Gastroesophageal sphincter (tissue), 4 donors: Measurements from ENCODE around the gene LAMB4. TPM values are rescaled to one million over a fixed set of nuclear protein-coding genes. Genes with fewer than 3 reads are reported as not detected.
A peak's percentile ranks its signal among the peaks of the same experiment; 100 is the strongest.

Experiments
- ATAC-seq: fragments of 150-250 bp; one replicate; pipeline ENCODE4 v1.9.1; 2016; ENCODE audit warnings: mild to moderate bottlenecking, moderate library complexity
- H3K27ac ChIP-seq, 4 donors: fragments of 200-600 bp; sonication (generic) in 3 of 4; 1 replicate in 3 of 4; 2 replicates in 1 of 4; pipeline ENCODE4 v1.5.1; 2016 to 2019
- H3K27me3 ChIP-seq: fragments of 200-600 bp; sonication (generic); one replicate; pipeline ENCODE4 v1.5.1; 2019
- H3K36me3 ChIP-seq, 2 donors: fragments of 200-600 bp; sonication (generic); one replicate each; pipeline ENCODE4 v1.5.1; 2019; ENCODE audit warnings: control low read depth in 1 of 2
- H3K4me1 ChIP-seq, 3 donors: fragments of 200-600 bp; sonication (generic); 1 replicate in 2 of 3; 2 replicates in 1 of 3; pipeline ENCODE4 v1.5.1; 2016 to 2019; ENCODE audit warnings: control low read depth in 2 of 3
- H3K4me3 ChIP-seq, 2 donors: fragments of 200-600 bp; sonication (generic); one replicate each; pipeline ENCODE4 v1.5.1; 2019; ENCODE audit warnings: mild to moderate bottlenecking in 1 of 2, moderate library complexity in 1 of 2
- H3K9me3 ChIP-seq, 3 donors: fragments of 200-600 bp; sonication (generic); one replicate each; pipeline ENCODE4 v1.5.1; 2017 to 2019; ENCODE audit warnings: control low read depth in 2 of 3
- EP300 ChIP-seq: sonication (generic); formaldehyde crosslinking; IDR thresholded peaks from one replicate; pipeline ENCODE4 v1.6.1; 2017; ENCODE audit warnings: antibody characterized with exemption, mild to moderate bottlenecking
- POLR2A ChIP-seq, 2 donors: fragments of 450-650 bp; IDR thresholded peaks; one replicate each; pipeline ENCODE4 v1.6.1; 2017; ENCODE audit warnings: antibody characterized with exemption in 2 of 2, mild to moderate bottlenecking in 2 of 2, moderate library complexity in 1 of 2
- POLR2AphosphoS5 ChIP-seq: sonication (generic); formaldehyde crosslinking; IDR thresholded peaks from one replicate; pipeline ENCODE4 v1.6.1; 2017; ENCODE audit warnings: antibody characterized with exemption
- WGBS, 2 donors: methylation state at CpG; one replicate each; pipeline ENCODE4 v1.1.5; 2018; ENCODE audit warnings: low coverage in 1 of 2; 5-methylcytosine and 5-hydroxymethylcytosine counted together
- total RNA-seq, 4 donors: library from RNA; depleted of rRNA; stranded (reverse); fragments of >200 nt; gene quantifications; one replicate each; pipeline ENCODE4 v1.1.0, GENCODE V29; 2016
- TF ChIP-seq, protein P1 (sequence below), 4 experiments: fragments of 200-600 bp in 2 of 4; fragments of 450-650 bp in 2 of 4; sonication (generic) in 1 of 4; IDR thresholded peaks; one replicate each; pipeline ENCODE4 v1.5.1; 2017 to 2019; ENCODE audit warnings: antibody characterized with exemption in 4 of 4, mild to moderate bottlenecking in 2 of 4, moderate library complexity in 2 of 4

The LAMB4 gene
- total RNA-seq, 4 donors from 2014 or later: 0.23 to 0.82 TPM; not detected in 2

DNA sequence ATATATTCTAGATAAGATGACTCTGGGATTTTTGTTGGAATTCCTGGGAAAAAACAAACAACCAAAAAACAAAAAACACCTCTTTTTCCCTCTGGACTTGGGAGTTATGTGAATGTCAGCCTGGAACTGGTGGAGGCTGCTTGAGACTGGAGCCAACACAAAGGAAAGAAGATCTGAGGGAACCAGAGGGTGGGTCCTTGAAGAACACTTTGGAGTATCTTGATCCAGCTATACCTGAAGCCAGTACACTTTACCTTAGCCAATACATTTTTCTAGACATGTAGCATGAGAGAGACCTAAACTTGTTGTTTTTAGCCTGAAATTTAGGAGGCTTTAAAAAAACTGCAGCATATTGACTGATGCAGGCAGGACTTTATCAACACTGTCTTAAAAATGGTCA lies 121.3 kb downstream of the LAMB4 start:
- Histone ChIP-seq H3K4me1 (peaks cover 0 to 30% (median 4%) of the 10 kb centered on the region in 3 donors), H3K27me3 (no peaks in the 10 kb centered on the region)

DNA sequence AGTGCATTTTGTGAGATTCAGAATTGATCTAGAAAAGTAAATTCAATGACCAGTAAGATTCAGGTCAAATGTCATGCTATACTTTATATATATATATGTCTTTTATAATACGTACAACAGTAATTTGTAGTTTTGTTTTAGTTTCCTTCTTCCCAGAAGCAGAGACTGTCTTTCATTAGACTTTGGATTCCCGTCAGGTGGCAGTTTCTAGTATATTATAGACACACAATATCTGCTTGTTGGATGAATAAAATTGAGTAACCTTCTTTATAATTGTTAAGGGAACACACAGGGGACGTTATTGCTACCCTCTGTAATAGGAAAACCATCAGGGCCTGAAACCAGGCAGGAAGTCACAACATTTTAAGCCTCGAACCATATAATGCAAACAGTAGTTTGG lies 121.9 kb downstream of the LAMB4 start:
- Histone ChIP-seq H3K9me3 (no peaks in the 10 kb centered on the region), H3K27me3 (no peaks in the 10 kb centered on the region), H3K36me3 (no peaks in the 10 kb centered on the region), H3K4me3 (no peak overlapping the region), H3K4me1 (peaks cover 0 to 30% (median 7%) of the 10 kb centered on the region in 3 donors), H3K27ac (no peak overlapping the region)
- TF ChIP-seq POLR2AphosphoS5: no peak
- TF ChIP-seq, protein P1, sequence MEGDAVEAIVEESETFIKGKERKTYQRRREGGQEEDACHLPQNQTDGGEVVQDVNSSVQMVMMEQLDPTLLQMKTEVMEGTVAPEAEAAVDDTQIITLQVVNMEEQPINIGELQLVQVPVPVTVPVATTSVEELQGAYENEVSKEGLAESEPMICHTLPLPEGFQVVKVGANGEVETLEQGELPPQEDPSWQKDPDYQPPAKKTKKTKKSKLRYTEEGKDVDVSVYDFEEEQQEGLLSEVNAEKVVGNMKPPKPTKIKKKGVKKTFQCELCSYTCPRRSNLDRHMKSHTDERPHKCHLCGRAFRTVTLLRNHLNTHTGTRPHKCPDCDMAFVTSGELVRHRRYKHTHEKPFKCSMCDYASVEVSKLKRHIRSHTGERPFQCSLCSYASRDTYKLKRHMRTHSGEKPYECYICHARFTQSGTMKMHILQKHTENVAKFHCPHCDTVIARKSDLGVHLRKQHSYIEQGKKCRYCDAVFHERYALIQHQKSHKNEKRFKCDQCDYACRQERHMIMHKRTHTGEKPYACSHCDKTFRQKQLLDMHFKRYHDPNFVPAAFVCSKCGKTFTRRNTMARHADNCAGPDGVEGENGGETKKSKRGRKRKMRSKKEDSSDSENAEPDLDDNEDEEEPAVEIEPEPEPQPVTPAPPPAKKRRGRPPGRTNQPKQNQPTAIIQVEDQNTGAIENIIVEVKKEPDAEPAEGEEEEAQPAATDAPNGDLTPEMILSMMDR (IDR thresholded peaks at IDR 0.05): no peak
- no peak for TF ChIP-seq POLR2A (IDR thresholded peaks at IDR 0.05)
- no peak for TF ChIP-seq EP300
- 89 to 92% methylated on average over 4 of the region's 4 CpGs for WGBS, 2 donors
- no peak for ATAC-seq

More for the DNA sequence above, 121.3 kb downstream of the LAMB4 start:
- no peaks in the 10 kb centered on the region for H3K36me3 ChIP-seq
- H3K9me3 ChIP-seq: no peaks in the 10 kb centered on the region
- no peak overlapping the region for H3K4me3 ChIP-seq
- no peak overlapping the region for H3K27ac ChIP-seq
- TF ChIP-seq POLR2AphosphoS5 (no peak), EP300 (no peak), POLR2A (IDR thresholded peaks at IDR 0.05) (no peak)
- TF ChIP-seq, protein P1 (IDR thresholded peaks at IDR 0.05): no peak
- ATAC-seq: no peak

DNA sequence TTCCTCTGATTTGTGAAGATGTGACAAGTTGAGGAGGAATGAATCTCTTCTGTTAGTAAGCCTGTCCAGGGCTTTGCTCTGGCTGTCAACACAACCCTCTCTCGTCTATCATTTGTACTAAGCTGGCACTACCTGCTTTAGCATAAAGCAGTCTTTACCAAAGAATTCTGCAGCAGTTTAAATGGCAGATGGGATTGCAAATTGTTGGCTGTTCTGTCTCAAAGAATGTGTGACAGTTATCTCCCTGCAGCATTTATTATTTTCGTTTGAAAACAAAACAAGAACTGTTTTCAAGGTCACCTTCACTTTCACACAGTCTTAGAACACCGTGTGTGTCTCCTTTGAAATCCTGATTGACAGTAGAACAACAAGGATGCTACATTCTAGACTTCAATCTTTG lies 122.4 kb downstream of the LAMB4 start:
- no peak for TF ChIP-seq POLR2AphosphoS5
- TF ChIP-seq, protein P1 (IDR thresholded peaks at IDR 0.05): no peak
- TF ChIP-seq EP300: no peak
- TF ChIP-seq POLR2A (IDR thresholded peaks at IDR 0.05): no peak
- 30 to 51% methylated on average over 2 to 3 of the region's 3 CpGs for WGBS, 2 donors
- Histone ChIP-seq H3K36me3 (no peaks in the 10 kb centered on the region), H3K27ac (no peak overlapping the region), H3K4me3 (no peak overlapping the region), H3K4me1 (peaks cover 0 to 26% (median 7%) of the 10 kb centered on the region in 3 donors), H3K9me3 (no peaks in the 10 kb centered on the region), H3K27me3 (no peaks in the 10 kb centered on the region)
- no peak for ATAC-seq

- no peaks in the 10 kb centered on the region for H3K36me3 ChIP-seq
- no peak for ATAC-seq
- H3K27ac ChIP-seq: no peak overlapping the region
- no peaks in the 10 kb centered on the region for H3K9me3 ChIP-seq
- peaks cover 0 to 24% (median 7%) of the 10 kb centered on the region in 3 donors for H3K4me1 ChIP-seq
- no peaks in the 10 kb centered on the region for H3K27me3 ChIP-seq
- no peak for TF ChIP-seq POLR2AphosphoS5
- no peak for TF ChIP-seq EP300
- TF ChIP-seq, protein P1 (IDR thresholded peaks at IDR 0.05): no peak
- no peak for TF ChIP-seq POLR2A (IDR thresholded peaks at IDR 0.05)
- no peak overlapping the region for H3K4me3 ChIP-seq
- WGBS, 2 donors: 73 to 82% methylated on average over 3 of the region's 3 CpGs
Measured at GRCh38 chr7:108007261-108007660, 122.9 kb downstream of the LAMB4 start.

DNA sequence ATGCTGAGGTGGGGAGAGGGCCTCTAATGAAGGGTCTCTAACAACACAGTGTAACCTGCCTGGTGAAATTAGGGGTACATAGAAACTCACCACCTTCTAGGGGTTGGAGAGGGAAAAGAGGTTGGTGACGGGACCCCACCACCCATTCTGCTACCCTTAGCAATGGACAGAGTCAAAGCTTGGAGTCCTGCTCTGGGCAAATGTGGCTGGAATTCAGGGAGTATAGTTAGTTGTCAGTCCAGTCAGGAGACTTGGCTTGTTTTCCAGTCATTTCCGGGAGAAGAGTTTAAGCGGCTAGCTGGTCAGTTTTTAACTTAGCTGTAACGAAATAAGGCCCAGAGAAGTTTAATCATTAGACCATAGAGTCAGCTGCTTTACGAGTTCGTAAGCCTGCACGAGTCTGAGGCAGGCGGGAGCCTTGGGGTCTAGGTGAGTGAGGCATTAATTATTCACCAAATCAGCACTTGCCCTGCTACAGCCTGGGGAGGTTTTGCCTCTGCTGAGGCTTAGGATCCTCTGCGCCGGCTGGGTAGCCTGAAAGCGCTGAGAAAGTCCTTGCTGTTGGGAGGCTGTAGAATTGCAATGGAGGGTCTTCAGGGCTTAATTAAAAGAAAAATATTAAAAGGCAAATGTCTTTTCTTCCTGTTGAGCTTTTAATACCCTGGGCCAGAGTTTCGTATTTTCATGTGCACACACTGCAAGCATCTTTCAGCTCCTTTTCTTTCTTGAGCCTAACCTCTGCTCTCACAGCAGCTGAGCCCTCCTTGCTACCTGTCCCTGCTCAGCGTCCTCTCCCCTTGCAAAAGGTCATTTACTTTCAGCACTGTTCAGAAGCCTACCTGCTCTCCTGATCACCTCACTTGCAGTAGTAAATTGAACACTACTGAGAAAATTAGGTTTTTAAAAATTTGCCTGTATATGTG lies 125.7 kb downstream of the LAMB4 start:
- peaks cover 0 to 43% (median 12%) of the 10 kb centered on the region in 3 donors for H3K4me1 ChIP-seq
- H3K36me3 ChIP-seq: no peaks in the 10 kb centered on the region
- H3K4me3 ChIP-seq: no peak overlapping the region
- H3K27me3 ChIP-seq: no peaks in the 10 kb centered on the region
- ATAC-seq: no peak
- no peaks in the 10 kb centered on the region for H3K9me3 ChIP-seq
- TF ChIP-seq, protein P1 (IDR thresholded peaks at IDR 0.05): no peak
- peak; percentile 37 for TF ChIP-seq POLR2AphosphoS5
- H3K27ac ChIP-seq: peak overlapping the region in 3 of 4 donors; percentile 84 to 90 (median 90)
- 36 to 62% methylated on average over 8 to 11 of the region's 13 CpGs for WGBS, 2 donors
